ENCODE results near the gene EFCAB6. TPM values are rescaled to one million over a fixed set of nuclear protein-coding genes. Genes with fewer than 3 reads are reported as not detected.

EFCAB6 gene
- total RNA-seq, 1 donor: 2.7 TPM

DNA sequence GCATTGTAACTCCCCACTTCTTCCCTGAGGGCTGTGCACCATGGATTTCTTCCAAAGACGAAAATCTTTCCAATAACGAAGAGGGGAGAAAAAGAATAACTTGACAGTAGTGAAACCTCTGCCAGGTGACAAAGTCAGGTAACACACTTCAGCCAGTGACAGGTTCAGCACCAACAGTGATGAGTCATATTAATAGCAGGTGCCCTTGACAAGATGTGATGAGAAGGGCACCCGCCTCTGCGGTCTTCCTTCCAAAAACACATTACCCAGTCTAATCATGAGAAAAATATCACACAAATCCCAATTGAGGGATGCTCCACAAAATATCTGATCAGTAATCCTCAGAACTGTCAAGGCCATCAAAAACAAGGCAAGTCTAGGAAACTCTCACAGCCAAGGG, 157.8 kb downstream of the EFCAB6 start:
- no peak for DNase-seq (ENCODE audit: low read depth)
- TF ChIP-seq, protein P1, sequence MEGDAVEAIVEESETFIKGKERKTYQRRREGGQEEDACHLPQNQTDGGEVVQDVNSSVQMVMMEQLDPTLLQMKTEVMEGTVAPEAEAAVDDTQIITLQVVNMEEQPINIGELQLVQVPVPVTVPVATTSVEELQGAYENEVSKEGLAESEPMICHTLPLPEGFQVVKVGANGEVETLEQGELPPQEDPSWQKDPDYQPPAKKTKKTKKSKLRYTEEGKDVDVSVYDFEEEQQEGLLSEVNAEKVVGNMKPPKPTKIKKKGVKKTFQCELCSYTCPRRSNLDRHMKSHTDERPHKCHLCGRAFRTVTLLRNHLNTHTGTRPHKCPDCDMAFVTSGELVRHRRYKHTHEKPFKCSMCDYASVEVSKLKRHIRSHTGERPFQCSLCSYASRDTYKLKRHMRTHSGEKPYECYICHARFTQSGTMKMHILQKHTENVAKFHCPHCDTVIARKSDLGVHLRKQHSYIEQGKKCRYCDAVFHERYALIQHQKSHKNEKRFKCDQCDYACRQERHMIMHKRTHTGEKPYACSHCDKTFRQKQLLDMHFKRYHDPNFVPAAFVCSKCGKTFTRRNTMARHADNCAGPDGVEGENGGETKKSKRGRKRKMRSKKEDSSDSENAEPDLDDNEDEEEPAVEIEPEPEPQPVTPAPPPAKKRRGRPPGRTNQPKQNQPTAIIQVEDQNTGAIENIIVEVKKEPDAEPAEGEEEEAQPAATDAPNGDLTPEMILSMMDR (IDR thresholded peaks at IDR 0.05; ENCODE audit: insufficient read depth, low read length): no peak
- no peak overlapping the region for H3K4me3 ChIP-seq (ENCODE audit: low read depth, low read length)

DNA sequence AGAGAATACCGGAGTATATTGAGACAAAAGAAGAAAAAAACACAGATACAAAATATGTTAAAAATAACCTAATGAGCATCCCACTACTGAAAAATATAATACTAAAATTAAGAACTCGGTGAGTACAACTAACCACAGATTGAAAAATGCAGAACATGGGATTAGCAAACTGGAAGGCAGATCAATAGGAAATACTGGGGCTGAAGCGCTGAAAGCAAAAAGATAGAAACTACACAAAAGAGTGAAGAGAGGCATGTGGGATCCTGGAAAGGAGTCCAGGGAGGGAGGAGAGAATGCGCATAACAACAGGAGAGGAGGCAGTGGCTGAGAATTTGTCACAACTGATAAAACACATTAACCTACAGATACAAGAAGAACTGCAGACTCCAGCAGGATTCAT, 159.3 kb downstream of the EFCAB6 start:
- no peak for DNase-seq (ENCODE audit: low read depth)
- TF ChIP-seq, protein P1 (IDR thresholded peaks at IDR 0.05; ENCODE audit: insufficient read depth, low read length): no peak
- H3K4me3 ChIP-seq (ENCODE audit: low read depth, low read length): no peak overlapping the region

DNA sequence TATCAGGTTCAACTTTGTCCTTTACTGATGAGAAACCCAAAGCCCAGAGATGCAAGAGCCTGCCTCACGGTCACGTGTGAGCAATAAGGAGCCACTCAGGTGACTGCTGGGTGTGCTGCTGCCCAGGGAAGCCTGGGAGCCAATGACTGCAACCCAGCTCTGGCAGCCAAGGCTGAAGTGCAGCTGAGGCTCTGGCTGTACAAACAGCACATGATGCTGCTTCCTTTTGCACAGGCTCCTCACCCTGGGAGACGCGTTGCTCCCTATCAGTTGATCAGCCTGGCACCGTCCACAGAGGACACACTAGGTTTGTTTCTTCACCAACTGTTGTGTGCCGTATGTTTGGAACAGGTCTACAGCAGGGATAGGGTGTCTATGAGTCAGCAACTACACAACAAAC, 168.7 kb downstream of the EFCAB6 start:
- H3K4me3 ChIP-seq (ENCODE audit: low read depth, low read length): no peak overlapping the region
- TF ChIP-seq, protein P1 (IDR thresholded peaks at IDR 0.05; ENCODE audit: insufficient read depth, low read length): no peak
- no peak for DNase-seq (ENCODE audit: low read depth)

DNA sequence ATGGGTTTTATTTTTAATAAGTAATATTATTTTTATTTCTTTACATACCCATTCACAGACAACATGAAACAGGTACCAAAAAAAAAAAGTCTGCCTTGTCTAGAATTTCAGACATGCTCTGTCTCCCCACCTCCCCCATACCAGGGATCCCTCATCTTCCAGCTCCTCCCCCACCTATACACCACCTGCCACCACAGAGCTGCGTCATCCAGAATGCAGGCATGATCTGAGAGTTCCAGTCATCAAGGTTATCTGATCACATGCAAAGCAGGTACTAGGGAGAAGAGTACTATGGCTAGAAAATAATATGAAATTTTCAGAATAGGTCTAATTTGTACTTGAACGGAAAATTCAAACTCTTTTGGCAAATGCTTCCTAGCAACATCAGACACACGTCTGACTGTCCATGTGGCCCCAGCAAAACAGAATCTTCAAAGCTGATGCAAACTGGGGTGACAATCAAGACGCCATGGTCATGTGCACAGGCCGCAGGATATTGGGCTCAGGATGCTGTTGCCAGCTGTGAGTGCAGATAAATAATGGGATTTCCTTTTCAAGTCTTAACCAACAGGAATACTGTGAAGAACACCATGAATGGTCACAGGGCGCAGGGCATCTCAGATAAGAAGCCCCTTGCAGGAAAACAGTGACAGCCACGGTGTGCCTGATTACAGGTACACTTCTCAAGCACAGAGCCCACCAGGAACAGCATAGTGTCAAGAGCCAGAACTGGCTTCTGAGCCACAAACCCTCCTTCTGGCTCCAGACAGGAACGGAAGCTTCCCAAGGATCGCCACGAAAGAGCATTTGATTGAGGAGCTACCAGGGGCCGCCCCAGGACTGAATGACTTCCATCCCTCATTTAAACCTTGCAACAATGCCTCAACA, 169.5 kb downstream of the EFCAB6 start:
- TF ChIP-seq, protein P1 (IDR thresholded peaks at IDR 0.05; ENCODE audit: insufficient read depth, low read length): no peak
- H3K4me3 ChIP-seq (ENCODE audit: low read depth, low read length): no peak overlapping the region
- DNase-seq (ENCODE audit: low read depth): no peak

DNA sequence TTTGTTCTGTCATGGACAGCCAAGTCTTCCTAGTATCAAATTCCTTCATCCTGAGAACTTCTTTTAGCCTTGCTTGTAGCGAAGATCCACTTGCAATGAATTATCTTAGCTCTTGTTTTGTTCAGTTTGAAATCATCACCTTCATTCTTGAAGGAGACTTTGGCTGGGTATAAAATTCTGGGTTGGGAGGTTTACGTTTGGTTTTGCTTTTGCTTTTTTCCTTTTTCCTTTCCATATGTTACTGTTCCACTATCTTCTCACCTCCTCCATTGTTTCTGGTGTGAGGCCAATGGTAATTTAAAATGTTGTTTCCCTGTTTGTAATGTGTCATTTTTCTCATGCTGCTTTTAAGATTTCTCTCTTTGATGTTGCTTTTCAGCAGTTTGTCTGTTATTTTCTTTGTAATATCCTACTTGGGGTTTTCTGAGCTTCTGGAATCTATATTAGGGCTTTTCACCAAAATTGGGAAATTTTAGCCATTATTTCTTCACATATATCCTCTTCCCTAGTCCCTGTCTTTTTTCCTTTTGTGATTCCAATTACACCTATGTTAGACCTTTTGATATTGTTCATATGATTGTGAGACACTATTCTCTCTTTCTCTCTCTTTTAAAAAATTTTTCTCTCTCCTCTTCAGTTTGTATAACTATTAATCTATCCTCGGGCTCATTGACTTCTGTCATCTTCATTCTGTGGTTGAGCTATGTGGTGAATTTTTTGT, 172.7 kb downstream of the EFCAB6 start:
- TF ChIP-seq, protein P1 (IDR thresholded peaks at IDR 0.05; ENCODE audit: insufficient read depth, low read length): no peak
- no peak overlapping the region for H3K4me3 ChIP-seq (ENCODE audit: low read depth, low read length)
- DNase-seq (ENCODE audit: low read depth): no peak

DNA sequence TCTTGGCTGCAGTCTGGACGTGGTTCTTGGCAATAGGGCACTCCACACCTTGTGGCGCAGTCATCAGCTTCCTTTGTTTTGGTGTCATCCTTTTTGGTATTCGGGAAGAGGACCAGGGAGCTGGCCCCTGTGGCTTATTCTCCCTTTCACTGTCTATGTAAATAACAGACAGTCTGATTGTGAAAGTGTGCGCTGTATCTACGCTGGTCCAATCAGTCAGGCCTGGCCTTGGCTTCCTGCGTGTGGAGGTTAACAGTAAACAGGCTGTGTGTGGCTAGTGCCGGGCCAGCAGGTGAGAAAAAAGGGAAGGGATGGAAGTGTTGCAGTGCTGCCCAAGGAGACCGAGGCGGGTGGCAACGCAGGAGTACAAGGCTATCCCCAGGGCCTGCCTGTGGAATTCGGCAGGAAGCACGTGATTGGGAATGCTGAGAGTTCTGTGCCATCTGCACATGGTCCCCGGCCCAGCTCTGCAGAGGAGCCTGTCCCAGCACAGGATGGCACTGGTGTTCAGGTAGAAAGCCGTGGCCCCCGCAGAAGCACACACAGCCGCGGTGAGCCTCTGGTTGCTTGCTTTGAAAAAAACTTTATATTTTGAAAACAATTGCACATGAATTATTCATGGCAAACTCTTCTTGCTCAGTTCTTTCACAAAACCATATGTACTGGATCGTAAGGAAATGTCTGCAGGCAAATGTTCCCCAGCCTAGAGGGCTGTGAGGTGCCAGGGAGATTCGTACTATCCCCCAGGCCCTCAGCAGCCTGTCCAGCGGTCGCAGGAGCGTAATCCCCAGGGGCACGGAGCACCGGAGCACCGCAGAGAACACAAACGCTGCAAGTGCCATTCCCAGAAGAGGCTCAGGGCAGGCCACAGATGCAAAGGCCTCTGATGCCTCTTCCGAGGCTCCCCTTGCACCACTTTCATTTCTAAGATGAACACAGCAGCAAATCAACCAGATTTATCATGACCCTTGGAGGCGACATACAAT, 174.5 kb downstream of the EFCAB6 start:
- DNase-seq (ENCODE audit: low read depth): no peak
- TF ChIP-seq, protein P1 (IDR thresholded peaks at IDR 0.05; ENCODE audit: insufficient read depth, low read length): no peak
- H3K4me3 ChIP-seq (ENCODE audit: low read depth, low read length): no peak overlapping the region
